GM23338 (cell line): ENCODE results near the gene MAP4K3. TPM values are rescaled to one million over a fixed set of nuclear protein-coding genes. Genes with fewer than 3 reads are reported as not detected.

Experiments
- ATAC-seq: fragments of 200-7000 bp; cut with Tn5 transposase; 3 replicates; pipeline ENCODE4 v1.9.1; 2020
- DNase-seq: peaks from one replicate; pipeline ENCODE4 v3.0.0-alpha.2; 2015; ENCODE audit warnings: low spot score
- H2AFZ ChIP-seq: fragments of 200-600 bp; sonication (generic); 2 replicates; pipeline ENCODE4 v1.8.0; 2016; ENCODE audit warnings: antibody characterized with exemption, mild to moderate bottlenecking, moderate library complexity
- H3F3A ChIP-seq: fragments of 200-600 bp; sonication (generic); replicated peaks from 2 replicates; pipeline ENCODE4 v1.8.0; 2017; ENCODE audit warnings: antibody characterized with exemption, mixed run types, low read depth
- H3K27ac ChIP-seq: fragments of 200-600 bp; sonication (generic); 2 replicates; pipeline ENCODE4 v1.6.1; 2016; ENCODE audit warnings: low read depth
- H3K27me3 ChIP-seq: fragments of 200-600 bp; sonication (generic); 2 replicates; pipeline ENCODE4 v1.8.0; 2016; ENCODE audit warnings: mild to moderate bottlenecking, mixed run types, moderate library complexity; ENCODE audit not compliant: insufficient read depth
- H3K36me3 ChIP-seq: fragments of 200-600 bp; sonication (generic); 2 replicates; pipeline ENCODE4 v1.8.0; 2016; ENCODE audit warnings: mild to moderate bottlenecking; ENCODE audit not compliant: insufficient read depth
- H3K4me1 ChIP-seq: fragments of 200-600 bp; sonication (generic); 2 replicates; pipeline ENCODE4 v1.8.0; 2016; ENCODE audit warnings: mild to moderate bottlenecking, moderate library complexity; ENCODE audit not compliant: insufficient read depth
- H3K4me2 ChIP-seq: fragments of 200-600 bp; sonication (generic); 2 replicates; pipeline ENCODE4 v1.7.1; 2017; ENCODE audit warnings: mixed run types
- H3K4me3 ChIP-seq: fragments of 200-600 bp; sonication (generic); 2 replicates; pipeline ENCODE4 v1.6.1; 2016; ENCODE audit warnings: mixed run types
- H3K79me2 ChIP-seq: fragments of 200-600 bp; sonication (generic); replicated peaks from 2 replicates; pipeline ENCODE4 v1.8.0; 2017; ENCODE audit warnings: mild to moderate bottlenecking; ENCODE audit not compliant: insufficient read depth
- H3K9me2 ChIP-seq: fragments of 200-600 bp; sonication (generic); 2 replicates; pipeline ENCODE4 v1.8.0; 2017; ENCODE audit not compliant: insufficient read depth
- H4K20me1 ChIP-seq: fragments of 200-600 bp; sonication (generic); replicated peaks from 2 replicates; pipeline ENCODE4 v1.8.0; 2017; ENCODE audit warnings: mild to moderate bottlenecking; ENCODE audit not compliant: insufficient read depth
- H3K27ac Mint-ChIP-seq: 2 replicates; pipeline ENCODE4 v1.8.0; 2020; ENCODE audit warnings: inconsistent platforms, mild to moderate bottlenecking, moderate library complexity, mixed read lengths
- H3K27me3 Mint-ChIP-seq: 3 replicates; pipeline ENCODE4 v1.8.0; 2022; ENCODE audit warnings: low read depth, mild to moderate bottlenecking, moderate library complexity, mixed read lengths, inconsistent platforms; ENCODE audit not compliant: insufficient read depth, poor library complexity
- H3K36me3 Mint-ChIP-seq: 3 replicates; pipeline ENCODE4 v1.8.0; 2021; ENCODE audit warnings: low read depth, mild to moderate bottlenecking, inconsistent platforms, moderate library complexity, mixed read lengths
- H3K4me1 Mint-ChIP-seq: 3 replicates; pipeline ENCODE4 v1.8.0; 2020; ENCODE audit warnings: mild to moderate bottlenecking, inconsistent platforms, mixed read lengths
- H3K4me3 Mint-ChIP-seq: 3 replicates; pipeline ENCODE4 v1.8.0; 2021; ENCODE audit warnings: moderate library complexity, mild to moderate bottlenecking, inconsistent platforms, mixed read lengths
- H3K9me3 Mint-ChIP-seq: 3 replicates; pipeline ENCODE4 v1.8.0; 2020; ENCODE audit warnings: moderate library complexity, mild to moderate bottlenecking, inconsistent platforms, mixed read lengths
- CREB1 ChIP-seq: fragments of 250-450 bp; sonication (Bioruptor Pico); IDR thresholded peaks from 2 replicates; pipeline ENCODE4 v1.5.0; 2020; ENCODE audit warnings: low read depth, mild to moderate bottlenecking, moderate library complexity
- EZH2 ChIP-seq: fragments of 200-600 bp; sonication (generic); IDR thresholded peaks from one replicate; pipeline ENCODE4 v1.8.0; 2017; ENCODE audit warnings: antibody characterized with exemption, mild to moderate bottlenecking, low read depth; ENCODE audit not compliant: unreplicated experiment
- JUNB ChIP-seq: IDR thresholded peaks from one replicate; pipeline ENCODE4 v1.6.1; 2016; ENCODE audit warnings: antibody characterized with exemption; ENCODE audit not compliant: unreplicated experiment
- NANOG ChIP-seq: IDR thresholded peaks from 2 replicates; pipeline ENCODE4 v1.6.1; 2016; ENCODE audit warnings: antibody characterized with exemption, borderline replicate concordance
- POLR2AphosphoS5 ChIP-seq: IDR thresholded peaks from 2 replicates; pipeline ENCODE4 v1.6.1; 2016; ENCODE audit warnings: antibody characterized with exemption, low read depth
- REST ChIP-seq: IDR thresholded peaks from one replicate; pipeline ENCODE4 v1.6.1; 2018; ENCODE audit warnings: antibody characterized with exemption; ENCODE audit not compliant: unreplicated experiment
- ZNF331 ChIP-seq: fragments of 250-450 bp; sonication (Bioruptor Pico); IDR thresholded peaks from 2 replicates; pipeline ENCODE4 v1.5.0; 2020; ENCODE audit warnings: low read depth, mild to moderate bottlenecking, moderate library complexity
- polyA plus RNA-seq: library from polyadenylated mRNA; unstranded; fragments of >200 nt; fragmentation: Nextera tagmentation; extraction: Ambion mirVana; gene quantifications from 2 replicates; pipeline ENCODE4 v1.2.1, GENCODE V29; 2016
- total RNA-seq: library from RNA; depleted of rRNA; stranded (reverse); fragments of >200 nt; shearing (Covaris generic); gene quantifications from 2 replicates; pipeline ENCODE4 v1.2.3, GENCODE V29; 2014
- TF ChIP-seq, protein P1 (sequence below), 2 experiments: fragments of 200-600 bp in 1 of 2; sonication (generic) in 1 of 2; conservative IDR thresholded peaks; 2 replicates each; pipeline versions ENCODE4 v1.5.1 to v1.6.1; 2016 to 2017; ENCODE audit warnings: antibody characterized with exemption in 2 of 2, low read depth in 2 of 2, mild to moderate bottlenecking in 2 of 2, moderate library complexity in 1 of 2

Gene MAP4K3
- total and polyA plus RNA-seq, 2 experiments from 2014 or later = 33.0 to 90.7 TPM

GRCh38 chr2:39390216-39390615, 46.9 kb downstream of the MAP4K3 start:
- Mint-ChIP-seq H3K36me3 (peaks cover 27% of the 10 kb centered on the region; the same call in 2 of the 3 replicates), H3K4me1 (peaks cover 33% of the 10 kb centered on the region), H3K27ac (no peak overlapping the region), H3K4me3 (no peak overlapping the region), H3K27me3 (peaks cover 2% of the 10 kb centered on the region), H3K9me3 (peaks cover 9% of the 10 kb centered on the region; the same call in 2 of the 3 replicates)
- no peak for DNase-seq
- H3F3A ChIP-seq = no peaks in the 10 kb centered on the region
- peaks cover 4% of the 10 kb centered on the region; the same call in 1 of the 2 replicates for H4K20me1 ChIP-seq
- H3K27me3 ChIP-seq = no peaks in the 10 kb centered on the region
- peaks cover 97% of the 10 kb centered on the region for H3K79me2 ChIP-seq
- H3K36me3 ChIP-seq = peaks cover 5% of the 10 kb centered on the region; the same call in 1 of the 2 replicates
- peaks cover 15% of the 10 kb centered on the region for H3K4me1 ChIP-seq
- H3K27ac ChIP-seq = no peak overlapping the region
- H3K4me2 ChIP-seq = no peak overlapping the region
- TF ChIP-seq CREB1 (CRISPR knock-in tag) (no peak), EZH2 (no peak)
- no peak; the same call in 2 of the 3 replicates for ATAC-seq
- H3K4me3 ChIP-seq = no peak overlapping the region
- no peaks in the 10 kb centered on the region for H3K9me2 ChIP-seq
- no peak overlapping the region for H2AFZ ChIP-seq

DNA sequence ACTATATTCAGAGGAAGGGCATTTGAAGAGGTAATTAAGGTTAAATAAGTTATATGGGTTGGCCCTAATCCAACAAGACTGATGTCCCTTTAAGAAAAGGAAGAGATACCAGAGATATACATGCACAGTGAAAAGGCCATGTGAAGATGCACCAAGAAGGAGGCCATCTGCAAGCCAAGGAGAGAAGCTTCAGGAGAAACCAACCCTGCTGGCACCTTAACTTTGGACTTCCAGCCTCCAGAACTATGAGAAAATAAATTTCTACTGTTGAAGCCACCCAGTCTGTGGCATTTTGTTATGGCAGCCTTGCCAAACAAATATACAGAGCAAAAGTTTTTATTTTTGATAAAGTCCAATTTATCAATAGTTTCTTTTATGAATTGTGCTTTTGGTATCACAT, 51.0 kb downstream of the MAP4K3 start:
- Histone ChIP-seq H3K36me3 (peaks cover 5% of the 10 kb centered on the region; the same call in 1 of the 2 replicates), H4K20me1 (no peaks in the 10 kb centered on the region), H2AFZ (no peak overlapping the region), H3K4me3 (no peak overlapping the region), H3K9me2 (no peaks in the 10 kb centered on the region), H3K79me2 (peaks cover 99% of the 10 kb centered on the region), H3F3A (no peaks in the 10 kb centered on the region), H3K27ac (no peak overlapping the region), H3K4me2 (no peak overlapping the region), H3K27me3 (no peaks in the 10 kb centered on the region), H3K4me1 (peaks cover 37% of the 10 kb centered on the region)
- peaks cover 9% of the 10 kb centered on the region; the same call in 2 of the 3 replicates for H3K9me3 Mint-ChIP-seq
- no peak overlapping the region for H3K4me3 Mint-ChIP-seq
- no peak overlapping the region for H3K27ac Mint-ChIP-seq
- peaks cover 4% of the 10 kb centered on the region for H3K27me3 Mint-ChIP-seq
- peaks cover 47% of the 10 kb centered on the region for H3K4me1 Mint-ChIP-seq
- DNase-seq (no peak), ATAC-seq (no peak)
- no peak for TF ChIP-seq REST
- TF ChIP-seq NANOG = no peak
- no peak for TF ChIP-seq ZNF331 (CRISPR knock-in tag)
- no peak for TF ChIP-seq EZH2
- TF ChIP-seq CREB1 (CRISPR knock-in tag) = no peak
- H3K36me3 Mint-ChIP-seq = peaks cover 26% of the 10 kb centered on the region; the same call in 2 of the 3 replicates

- Histone ChIP-seq H3K9me2 (no peaks in the 10 kb centered on the region), H4K20me1 (no peaks in the 10 kb centered on the region), H3K79me2 (peaks cover 99% of the 10 kb centered on the region), H3F3A (no peaks in the 10 kb centered on the region), H3K27ac (no peak overlapping the region), H3K4me2 (no peak overlapping the region), H3K36me3 (peaks cover 5% of the 10 kb centered on the region; the same call in 1 of the 2 replicates), H3K4me1 (peaks cover 45% of the 10 kb centered on the region), H2AFZ (no peak overlapping the region), H3K27me3 (no peaks in the 10 kb centered on the region), H3K4me3 (no peak overlapping the region)
- Mint-ChIP-seq H3K4me1 (peaks cover 52% of the 10 kb centered on the region), H3K27ac (no peak overlapping the region), H3K9me3 (peaks cover 9% of the 10 kb centered on the region; the same call in 2 of the 3 replicates), H3K27me3 (peaks cover 2% of the 10 kb centered on the region), H3K4me3 (no peak overlapping the region), H3K36me3 (peaks cover 26% of the 10 kb centered on the region; the same call in 2 of the 3 replicates)
- TF ChIP-seq, protein P1, sequence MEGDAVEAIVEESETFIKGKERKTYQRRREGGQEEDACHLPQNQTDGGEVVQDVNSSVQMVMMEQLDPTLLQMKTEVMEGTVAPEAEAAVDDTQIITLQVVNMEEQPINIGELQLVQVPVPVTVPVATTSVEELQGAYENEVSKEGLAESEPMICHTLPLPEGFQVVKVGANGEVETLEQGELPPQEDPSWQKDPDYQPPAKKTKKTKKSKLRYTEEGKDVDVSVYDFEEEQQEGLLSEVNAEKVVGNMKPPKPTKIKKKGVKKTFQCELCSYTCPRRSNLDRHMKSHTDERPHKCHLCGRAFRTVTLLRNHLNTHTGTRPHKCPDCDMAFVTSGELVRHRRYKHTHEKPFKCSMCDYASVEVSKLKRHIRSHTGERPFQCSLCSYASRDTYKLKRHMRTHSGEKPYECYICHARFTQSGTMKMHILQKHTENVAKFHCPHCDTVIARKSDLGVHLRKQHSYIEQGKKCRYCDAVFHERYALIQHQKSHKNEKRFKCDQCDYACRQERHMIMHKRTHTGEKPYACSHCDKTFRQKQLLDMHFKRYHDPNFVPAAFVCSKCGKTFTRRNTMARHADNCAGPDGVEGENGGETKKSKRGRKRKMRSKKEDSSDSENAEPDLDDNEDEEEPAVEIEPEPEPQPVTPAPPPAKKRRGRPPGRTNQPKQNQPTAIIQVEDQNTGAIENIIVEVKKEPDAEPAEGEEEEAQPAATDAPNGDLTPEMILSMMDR (conservative IDR thresholded peaks at IDR 0.05; ENCODE audit: low read depth in 2 of 2) = no peak
- TF ChIP-seq JUNB (no peak), REST (no peak), NANOG (no peak), POLR2AphosphoS5 (no peak)
- ATAC-seq (no peak), DNase-seq (no peak)
Measured at GRCh38 chr2:39385172-39385571, 51.9 kb downstream of the MAP4K3 start.
